Neural cell (in vitro differentiated cells): ENCODE measurements around the gene CAGE1.

Experiments
- EZH2 ChIP-seq: fragments of 200-600, 300-800 bp; shearing (Covaris generic), sonication (generic); IDR thresholded peaks from 2 replicates; pipeline ENCODE4 v1.6.1; 2014; ENCODE audit warnings: antibody characterized with exemption, low read length, borderline replicate concordance, mild to moderate bottlenecking; ENCODE audit not compliant: insufficient read depth, poor library complexity, severe bottlenecking
- MXI1 ChIP-seq: fragments of 450-650 bp; conservative IDR thresholded peaks from 2 replicates; pipeline ENCODE4 v1.6.1; 2014; ENCODE audit warnings: antibody characterized with exemption, mild to moderate bottlenecking; ENCODE audit not compliant: poor library complexity, severe bottlenecking
- POLR2AphosphoS5 ChIP-seq: IDR thresholded peaks from 2 replicates; pipeline ENCODE4 v1.6.1; 2012
- RAD21 ChIP-seq: fragments of 450-650 bp; conservative IDR thresholded peaks from 2 replicates; pipeline ENCODE4 v1.6.1; 2014; ENCODE audit warnings: antibody characterized with exemption, mild to moderate bottlenecking, moderate library complexity
- SMC3 ChIP-seq: fragments of 450-650 bp; conservative IDR thresholded peaks from 2 replicates; pipeline ENCODE4 v1.6.1; 2014; ENCODE audit warnings: antibody characterized with exemption, mild to moderate bottlenecking, moderate library complexity; ENCODE audit not compliant: poor library complexity
- TAF1 ChIP-seq: IDR thresholded peaks from 2 replicates; pipeline ENCODE4 v1.6.1; 2012; ENCODE audit warnings: low read depth
- TF ChIP-seq, protein P1 (sequence below): fragments of 450-650 bp; IDR thresholded peaks from 2 replicates; pipeline ENCODE4 v1.5.1; 2014; ENCODE audit warnings: antibody characterized with exemption, mild to moderate bottlenecking, moderate library complexity; ENCODE audit not compliant: poor library complexity, severe bottlenecking
- TF ChIP-seq, protein P2 (sequence below): IDR thresholded peaks from 2 replicates; pipeline ENCODE4 v1.6.1; 2012; ENCODE audit warnings: borderline replicate concordance

DNA sequence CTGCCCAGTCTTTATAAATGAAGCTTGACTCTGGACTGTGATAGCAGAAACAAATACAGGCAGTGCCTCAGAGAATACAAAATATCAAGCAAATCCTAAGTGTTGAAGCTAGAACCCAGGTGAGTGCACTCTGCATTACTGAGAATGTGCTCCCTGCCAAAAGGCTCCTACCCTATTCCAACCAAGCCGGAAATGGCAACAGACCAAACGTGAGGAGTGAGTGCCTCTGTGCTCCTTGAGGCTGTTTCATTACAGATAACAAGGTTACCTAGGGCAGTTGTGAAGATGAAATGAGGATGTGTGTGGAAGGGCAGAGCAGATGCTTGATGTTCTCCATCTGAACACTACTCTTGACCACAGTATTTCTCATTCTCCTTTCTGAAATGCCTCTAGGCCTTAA is 105.9 kb downstream of the CAGE1 start:
- no peak for TF ChIP-seq SMC3
- no peak for TF ChIP-seq TAF1
- TF ChIP-seq, protein P1, sequence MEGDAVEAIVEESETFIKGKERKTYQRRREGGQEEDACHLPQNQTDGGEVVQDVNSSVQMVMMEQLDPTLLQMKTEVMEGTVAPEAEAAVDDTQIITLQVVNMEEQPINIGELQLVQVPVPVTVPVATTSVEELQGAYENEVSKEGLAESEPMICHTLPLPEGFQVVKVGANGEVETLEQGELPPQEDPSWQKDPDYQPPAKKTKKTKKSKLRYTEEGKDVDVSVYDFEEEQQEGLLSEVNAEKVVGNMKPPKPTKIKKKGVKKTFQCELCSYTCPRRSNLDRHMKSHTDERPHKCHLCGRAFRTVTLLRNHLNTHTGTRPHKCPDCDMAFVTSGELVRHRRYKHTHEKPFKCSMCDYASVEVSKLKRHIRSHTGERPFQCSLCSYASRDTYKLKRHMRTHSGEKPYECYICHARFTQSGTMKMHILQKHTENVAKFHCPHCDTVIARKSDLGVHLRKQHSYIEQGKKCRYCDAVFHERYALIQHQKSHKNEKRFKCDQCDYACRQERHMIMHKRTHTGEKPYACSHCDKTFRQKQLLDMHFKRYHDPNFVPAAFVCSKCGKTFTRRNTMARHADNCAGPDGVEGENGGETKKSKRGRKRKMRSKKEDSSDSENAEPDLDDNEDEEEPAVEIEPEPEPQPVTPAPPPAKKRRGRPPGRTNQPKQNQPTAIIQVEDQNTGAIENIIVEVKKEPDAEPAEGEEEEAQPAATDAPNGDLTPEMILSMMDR, result no peak
- no peak for TF ChIP-seq RAD21
- TF ChIP-seq POLR2AphosphoS5, result no peak
- TF ChIP-seq, protein P2, sequence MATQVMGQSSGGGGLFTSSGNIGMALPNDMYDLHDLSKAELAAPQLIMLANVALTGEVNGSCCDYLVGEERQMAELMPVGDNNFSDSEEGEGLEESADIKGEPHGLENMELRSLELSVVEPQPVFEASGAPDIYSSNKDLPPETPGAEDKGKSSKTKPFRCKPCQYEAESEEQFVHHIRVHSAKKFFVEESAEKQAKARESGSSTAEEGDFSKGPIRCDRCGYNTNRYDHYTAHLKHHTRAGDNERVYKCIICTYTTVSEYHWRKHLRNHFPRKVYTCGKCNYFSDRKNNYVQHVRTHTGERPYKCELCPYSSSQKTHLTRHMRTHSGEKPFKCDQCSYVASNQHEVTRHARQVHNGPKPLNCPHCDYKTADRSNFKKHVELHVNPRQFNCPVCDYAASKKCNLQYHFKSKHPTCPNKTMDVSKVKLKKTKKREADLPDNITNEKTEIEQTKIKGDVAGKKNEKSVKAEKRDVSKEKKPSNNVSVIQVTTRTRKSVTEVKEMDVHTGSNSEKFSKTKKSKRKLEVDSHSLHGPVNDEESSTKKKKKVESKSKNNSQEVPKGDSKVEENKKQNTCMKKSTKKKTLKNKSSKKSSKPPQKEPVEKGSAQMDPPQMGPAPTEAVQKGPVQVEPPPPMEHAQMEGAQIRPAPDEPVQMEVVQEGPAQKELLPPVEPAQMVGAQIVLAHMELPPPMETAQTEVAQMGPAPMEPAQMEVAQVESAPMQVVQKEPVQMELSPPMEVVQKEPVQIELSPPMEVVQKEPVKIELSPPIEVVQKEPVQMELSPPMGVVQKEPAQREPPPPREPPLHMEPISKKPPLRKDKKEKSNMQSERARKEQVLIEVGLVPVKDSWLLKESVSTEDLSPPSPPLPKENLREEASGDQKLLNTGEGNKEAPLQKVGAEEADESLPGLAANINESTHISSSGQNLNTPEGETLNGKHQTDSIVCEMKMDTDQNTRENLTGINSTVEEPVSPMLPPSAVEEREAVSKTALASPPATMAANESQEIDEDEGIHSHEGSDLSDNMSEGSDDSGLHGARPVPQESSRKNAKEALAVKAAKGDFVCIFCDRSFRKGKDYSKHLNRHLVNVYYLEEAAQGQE, result no peak
- no peak for TF ChIP-seq MXI1
- no peak for TF ChIP-seq EZH2
